Uterus (tissue), 4 donors: ENCODE data around the gene SLC12A9. TPM values are rescaled to one million over a fixed set of nuclear protein-coding genes. Genes with fewer than 3 reads are reported as not detected.
A peak's percentile ranks its signal among the peaks of the same experiment; 100 is the strongest.

Experiments
- DNase-seq, 2 donors: peaks; one replicate each; pipeline ENCODE4 v3.0.0-alpha.2; 2019 to 2020
- H3K27ac ChIP-seq, 2 donors: fragments of 200-600 bp; sonication (generic); 1 replicate in 1 of 2; 2 replicates in 1 of 2; pipeline ENCODE4 v1.5.1; 2016 to 2018
- H3K27me3 ChIP-seq, 2 donors: fragments of 200-600 bp; sonication (generic); one replicate each; pipeline ENCODE4 v1.5.1; 2018 to 2019; ENCODE audit warnings: control low read depth in 1 of 2
- H3K36me3 ChIP-seq, 2 donors: fragments of 200-600 bp; sonication (generic); one replicate each; pipeline ENCODE4 v1.5.1; 2019; ENCODE audit warnings: control low read depth in 1 of 2
- H3K4me1 ChIP-seq, 2 donors: fragments of 200-600 bp; sonication (generic); one replicate each; pipeline ENCODE4 v1.5.1; 2018 to 2019; ENCODE audit warnings: control low read depth in 1 of 2
- H3K4me3 ChIP-seq, 2 donors: fragments of 200-600 bp; sonication (generic); 1 replicate in 1 of 2; 2 replicates in 1 of 2; pipeline ENCODE4 v1.5.1; 2018 to 2019; ENCODE audit warnings: mild to moderate bottlenecking in 1 of 2
- H3K9me3 ChIP-seq, 2 donors: fragments of 200-600 bp; sonication (generic); one replicate each; pipeline ENCODE4 v1.5.1; 2019; ENCODE audit warnings: control low read depth in 1 of 2
- CTCF ChIP-seq, 4 experiments: fragments of 200-600 bp in 2 of 4; fragments of 450-650 bp in 2 of 4; sonication (generic) in 2 of 4; IDR thresholded peaks; one replicate each; pipeline ENCODE4 v1.5.1; 2016 to 2019; ENCODE audit warnings: antibody characterized with exemption in 4 of 4, mild to moderate bottlenecking in 2 of 4, moderate library complexity in 1 of 4
- POLR2A ChIP-seq, 2 donors: fragments of 450-650 bp; IDR thresholded peaks; one replicate each; pipeline ENCODE4 v1.6.1; 2016; ENCODE audit warnings: antibody characterized with exemption in 2 of 2, mild to moderate bottlenecking in 1 of 2, moderate library complexity in 1 of 2
- intact Hi-C: fragments of 100-400 bp; cut with DNase I; formaldehyde crosslinking; loops from one replicate; pipeline ENCODE4 v1.15.1; 2023; ENCODE audit warnings: low total_unique reads
- total RNA-seq, 4 donors: library from RNA; depleted of rRNA in 3 of 4; stranded (reverse); fragments of >200 nt in 3 of 4; gene quantifications; one replicate each; pipeline versions ENCODE4 v1.1.0 to v1.2.4, GENCODE V29; 2014 to 2023
- donor health status: DM: yes; HTN: yes; CAD: no.

Gene SLC12A9
- total RNA-seq, 4 donors from 2014 or later, result 9.0 to 36.9 (median 25.9) TPM

GRCh38 chr7:100867040-100867775 lies 14.7 kb downstream of the SLC12A9 start, which contains the start of gene TRIP6:
Gene TRIP6 (plus strand): TSS chr7:100867387. CDS start chr7:100867498, 111 bp downstream.
- intact Hi-C loops, result no loop called here
- peak within 1 kb of the TSS; percentile 96 to 99 for H3K27ac ChIP-seq
- H3K4me3 ChIP-seq, result peak within 1 kb of the TSS; percentile 65 to 100
- H3K27me3 ChIP-seq, result no peaks in the 10 kb centered on the region
- H3K9me3 ChIP-seq, result no peaks in the 10 kb centered on the region
- peaks cover 0 to 25% of the 10 kb centered on the region in 2 donors for H3K4me1 ChIP-seq
- TF ChIP-seq CTCF (IDR thresholded peaks at IDR 0.05) (peak in 1 of 4 experiments; percentile 2), POLR2A (IDR thresholded peaks at IDR 0.05) (peak; percentile 38 to 47)
- peak; percentile 95 to 97 for DNase-seq
- H3K36me3 ChIP-seq, result no peaks in the 10 kb centered on the region

- Histone ChIP-seq H3K9me3 (no peaks in the 10 kb centered on the region), H3K27me3 (no peaks in the 10 kb centered on the region), H3K4me3 (peak overlapping the region; percentile 65 to 100), H3K36me3 (no peaks in the 10 kb centered on the region), H3K27ac (peak overlapping the region; percentile 96 to 99), H3K4me1 (peaks cover 0 to 25% of the 10 kb centered on the region in 2 donors)
- TF ChIP-seq POLR2A (IDR thresholded peaks at IDR 0.05) (no peak), CTCF (IDR thresholded peaks at IDR 0.05) (no peak)
- DNase-seq, result peak in 1 of 2 donors; percentile 41
- intact Hi-C loops, result no loop called here
Observed at GRCh38 chr7:100867776-100868485, 15.4 kb downstream of the SLC12A9 start.

GRCh38 chr7:100873599-100874299 lies 21.2 kb downstream of the SLC12A9 start:
- intact Hi-C loops, result no loop called here
- H3K27ac ChIP-seq, result peak overlapping the region; percentile 97 to 99
- H3K9me3 ChIP-seq, result no peaks in the 10 kb centered on the region
- TF ChIP-seq CTCF (IDR thresholded peaks at IDR 0.05) (no peak), POLR2A (IDR thresholded peaks at IDR 0.05) (no peak)
- H3K36me3 ChIP-seq, result no peaks in the 10 kb centered on the region
- peaks cover 0 to 15% of the 10 kb centered on the region in 2 donors for H3K4me1 ChIP-seq
- H3K4me3 ChIP-seq, result peak overlapping the region; percentile 87 to 98
- no peaks in the 10 kb centered on the region for H3K27me3 ChIP-seq
- no peak for DNase-seq

GRCh38 chr7:100874300-100874576 lies 21.7 kb downstream of the SLC12A9 start:
- H3K27ac ChIP-seq, result peak overlapping the region; percentile 97 to 99
- TF ChIP-seq POLR2A (IDR thresholded peaks at IDR 0.05) (no peak), CTCF (IDR thresholded peaks at IDR 0.05) (no peak)
- no peaks in the 10 kb centered on the region for H3K27me3 ChIP-seq
- no peaks in the 10 kb centered on the region for H3K36me3 ChIP-seq
- H3K4me3 ChIP-seq, result peak overlapping the region; percentile 87 to 98
- intact Hi-C loops, result no loop called here
- peaks cover 0 to 13% of the 10 kb centered on the region in 2 donors for H3K4me1 ChIP-seq
- DNase-seq, result no peak
- no peaks in the 10 kb centered on the region for H3K9me3 ChIP-seq
